Measurements from ENCODE around the gene IL9R. TPM values are rescaled to one million over a fixed set of nuclear protein-coding genes. Genes with fewer than 3 reads are reported as not detected.
"Not testable (repeated sequence)": the region's sequence is repeated elsewhere in the genome, so short reads cannot be mapped to it uniquely, and the experiment has no call there.

IL9R gene
- total RNA-seq, 1 donor from 2014 or later: 22.1 TPM

DNA sequence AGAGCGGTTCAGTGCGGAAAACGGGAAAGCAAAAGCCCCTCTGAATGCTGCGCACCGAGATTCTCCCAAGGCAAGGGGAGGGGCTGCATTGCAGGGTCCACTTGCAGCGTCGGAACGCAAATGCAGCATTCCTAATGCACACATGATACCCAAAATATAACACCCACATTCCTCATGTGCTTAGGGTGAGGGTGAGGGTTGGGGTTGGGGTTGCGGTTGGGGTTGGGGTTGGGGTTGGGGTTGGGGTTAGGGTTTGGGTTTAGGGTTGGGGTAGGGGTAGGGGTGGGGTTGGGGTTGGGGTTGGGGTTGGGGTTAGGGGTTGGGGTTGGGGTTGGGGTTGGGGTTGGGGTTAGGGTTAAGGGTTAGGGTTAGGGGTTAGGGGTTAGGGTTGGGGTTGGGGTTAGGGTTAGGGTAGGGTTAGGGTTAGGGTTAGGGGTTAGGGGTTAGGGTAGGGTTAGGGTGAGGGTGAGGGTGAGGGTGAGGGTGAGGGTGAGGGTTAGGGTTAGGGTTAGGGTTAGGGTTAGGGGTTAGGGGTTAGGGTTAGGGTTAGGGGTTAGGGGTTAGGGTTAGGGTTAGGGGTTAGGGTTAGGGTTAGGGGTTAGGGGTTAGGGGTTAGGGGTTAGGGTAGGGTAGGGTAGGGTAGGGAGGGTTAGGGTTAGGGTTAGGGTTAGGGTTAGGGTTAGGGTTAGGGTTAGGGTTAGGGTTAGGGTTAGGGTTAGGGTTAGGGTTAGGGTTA lies 32.4 kb downstream of the IL9R start:
- not testable (repeated sequence) for DNase-seq (ENCODE audit: low spot score)

DNA sequence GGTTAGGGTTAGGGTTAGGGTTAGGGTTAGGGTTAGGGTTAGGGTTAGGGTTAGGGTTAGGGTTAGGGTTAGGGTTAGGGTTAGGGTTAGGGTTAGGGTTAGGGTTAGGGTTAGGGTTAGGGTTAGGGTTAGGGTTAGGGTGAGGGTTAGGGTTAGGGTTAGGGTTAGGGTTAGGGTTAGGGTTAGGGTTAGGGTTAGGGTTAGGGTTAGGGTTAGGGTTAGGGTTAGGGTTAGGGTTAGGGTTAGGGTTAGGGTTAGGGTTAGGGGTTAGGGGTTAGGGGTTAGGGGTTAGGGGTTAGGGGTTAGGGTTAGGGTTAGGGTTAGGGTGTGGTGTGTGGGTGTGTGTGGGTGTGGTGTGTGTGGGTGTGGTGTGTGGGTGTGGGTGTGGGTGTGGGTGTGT lies 33.0 kb downstream of the IL9R start:
- not testable (repeated sequence) for DNase-seq (ENCODE audit: low spot score)

Other genes with a start within 250 kb of the IL9R start
- 24.4 TPM for gene VAMP7, start 116.4 kb upstream of the IL9R start, total RNA-seq